Kidney tubule cell (primary cell): ENCODE measurements around the gene TOR2A.

ENCODE experiments used
- DNase-seq: peaks from one replicate; pipeline ENCODE4 v3.0.0-alpha.2; 2018; ENCODE audit warnings: low spot score

Gene TOR2A

DNA sequence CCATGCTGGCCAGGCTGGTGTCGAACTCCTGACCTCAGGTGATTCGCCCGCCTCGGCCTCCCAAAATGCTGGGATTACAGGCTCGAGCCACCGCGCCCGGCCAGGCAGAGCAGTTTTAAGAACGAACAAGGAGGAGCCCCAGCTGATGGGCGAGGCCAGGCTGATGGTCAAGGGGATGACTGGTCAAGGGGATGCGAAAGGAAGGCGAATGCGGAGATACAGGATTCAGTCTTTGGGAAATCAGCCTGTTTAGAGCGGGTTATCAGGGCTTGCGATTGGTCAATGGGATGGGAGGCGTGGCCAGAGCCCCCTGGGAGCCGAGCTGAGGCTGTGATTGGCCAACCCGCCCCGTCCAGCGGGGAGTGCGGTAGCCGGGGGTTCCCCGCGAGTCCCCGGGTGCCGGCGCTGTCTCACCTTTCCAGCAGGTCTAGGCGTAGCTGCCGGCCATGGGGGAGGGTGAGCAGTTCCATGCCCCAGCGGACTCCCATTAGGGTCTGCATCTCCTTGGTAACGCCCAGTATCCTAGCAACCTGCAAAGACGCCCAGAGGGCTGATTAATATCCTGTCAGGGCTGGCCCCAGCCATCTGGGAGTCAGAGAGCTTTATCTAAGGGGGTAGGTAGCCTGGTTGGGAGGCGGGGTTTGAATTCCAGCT lies 7.5 kb upstream of the TOR2A start:
- DNase-seq: peak; percentile 78

- DNase-seq: peak; percentile 43
Measured at GRCh38 chr9:127741831-127742434, 6.8 kb upstream of the TOR2A start.

- DNase-seq: no peak
Measured at GRCh38 chr9:127739614-127740330, 4.7 kb upstream of the TOR2A start.

GRCh38 chr9:127738666-127739065 lies 3.6 kb upstream of the TOR2A start:
- DNase-seq: no peak

DNA sequence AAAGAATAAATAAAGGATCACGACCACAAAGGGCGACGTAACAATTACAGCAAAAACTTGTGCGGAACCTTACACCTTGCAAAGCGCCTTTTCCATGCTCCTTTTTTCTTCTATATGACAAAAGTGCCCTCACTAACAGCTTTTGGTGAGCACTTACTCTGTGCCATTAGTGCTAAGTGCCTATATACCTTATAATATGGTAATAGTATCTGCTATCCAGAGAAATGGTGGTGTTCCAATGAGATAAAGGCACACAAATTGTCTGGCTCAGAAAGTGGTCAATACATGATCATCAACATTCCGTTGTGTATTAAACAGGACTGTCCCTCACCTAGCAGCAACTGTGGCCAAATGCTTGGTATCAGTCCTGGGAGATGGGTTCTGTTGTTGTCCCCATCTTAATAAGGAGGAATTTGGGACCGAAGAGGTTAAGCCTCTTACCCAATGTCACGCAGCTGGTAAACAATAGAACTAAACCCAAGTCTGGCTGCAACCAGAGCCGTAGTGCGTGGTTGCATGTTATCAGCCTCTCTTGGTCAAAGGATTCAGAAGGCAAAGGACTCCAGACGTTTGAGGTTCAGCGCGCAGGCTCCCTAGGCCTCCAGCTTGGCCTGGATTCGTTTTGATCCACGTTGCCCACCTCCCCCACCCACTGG lies 564 bp upstream of the TOR2A start:
- no peak for DNase-seq

DNA sequence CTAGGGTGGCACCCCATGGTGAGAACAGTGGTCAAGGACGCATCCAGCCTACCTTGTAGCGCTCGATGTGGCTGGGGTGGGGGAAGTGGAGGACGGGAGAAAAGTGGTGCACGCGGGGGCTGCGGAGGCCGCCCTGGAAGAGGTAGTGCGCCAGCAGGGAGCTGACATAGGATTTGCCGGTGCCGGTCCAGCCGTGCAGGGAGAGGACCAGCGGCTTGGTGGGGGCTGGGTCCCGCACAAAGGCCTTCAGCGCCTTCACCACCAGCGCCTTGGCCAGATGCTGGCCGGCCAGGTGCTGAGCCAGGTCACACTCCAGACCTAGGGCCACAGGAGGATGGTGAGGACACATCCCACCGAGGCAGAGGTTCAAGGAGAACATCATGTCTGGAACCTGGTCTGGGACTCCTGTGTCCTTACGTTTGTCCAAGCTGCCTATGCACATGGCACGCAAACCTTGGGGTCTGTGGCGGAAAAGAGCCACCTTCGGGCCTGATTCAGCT lies 797 bp downstream of the TOR2A start:
- DNase-seq: no peak

DNA sequence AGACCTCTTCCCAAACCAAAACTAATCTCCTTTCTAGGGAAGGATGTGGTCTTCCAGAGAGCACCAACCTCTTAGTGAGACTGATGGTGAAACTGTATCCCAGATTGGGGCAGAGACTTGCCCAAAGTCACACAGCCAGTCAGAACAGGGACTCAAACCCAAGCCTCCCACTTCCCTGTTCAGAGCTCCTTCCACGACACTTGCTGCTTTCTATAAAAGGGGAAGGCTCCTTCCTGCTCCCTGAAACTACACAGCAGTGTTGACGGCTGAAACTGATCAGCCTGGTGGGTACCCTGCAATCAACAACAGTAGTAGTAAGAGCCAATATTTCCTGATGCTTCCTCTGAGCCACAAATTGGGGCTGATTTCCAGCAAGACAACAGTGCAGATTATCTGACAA lies 1.5 kb downstream of the TOR2A start:
- no peak for DNase-seq

- DNase-seq: no peak
Measured at GRCh38 chr9:127732444-127732843, 2.6 kb downstream of the TOR2A start.

DNA sequence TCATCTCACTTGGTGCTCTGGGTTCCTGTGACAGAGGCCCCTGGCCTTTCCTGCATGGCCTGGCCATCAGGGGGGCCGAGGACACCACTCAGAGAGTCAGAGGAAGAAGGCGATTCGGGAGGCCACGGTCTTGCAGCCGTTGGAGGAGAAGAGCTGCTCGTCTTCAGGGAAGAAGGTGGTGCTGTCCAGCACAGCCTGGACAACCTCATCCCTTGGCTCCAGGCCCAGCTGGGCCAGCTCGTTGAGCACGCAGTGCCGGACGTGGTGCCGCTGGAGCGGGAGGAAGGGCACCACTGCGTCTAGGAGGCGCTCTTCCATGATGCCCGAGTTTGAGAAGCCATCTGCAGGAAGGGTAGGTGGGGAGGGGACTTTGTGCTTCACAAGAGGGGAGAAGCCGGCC lies 3.2 kb downstream of the TOR2A start:
- no peak for DNase-seq

- DNase-seq: no peak
Measured at GRCh38 chr9:127730799-127731410, 4.2 kb downstream of the TOR2A start.

- DNase-seq: no peak
Measured at GRCh38 chr9:127730262-127730661, 4.8 kb downstream of the TOR2A start.

GRCh38 chr9:127729522-127730256 lies 5.4 kb downstream of the TOR2A start:
- DNase-seq: no peak

DNA sequence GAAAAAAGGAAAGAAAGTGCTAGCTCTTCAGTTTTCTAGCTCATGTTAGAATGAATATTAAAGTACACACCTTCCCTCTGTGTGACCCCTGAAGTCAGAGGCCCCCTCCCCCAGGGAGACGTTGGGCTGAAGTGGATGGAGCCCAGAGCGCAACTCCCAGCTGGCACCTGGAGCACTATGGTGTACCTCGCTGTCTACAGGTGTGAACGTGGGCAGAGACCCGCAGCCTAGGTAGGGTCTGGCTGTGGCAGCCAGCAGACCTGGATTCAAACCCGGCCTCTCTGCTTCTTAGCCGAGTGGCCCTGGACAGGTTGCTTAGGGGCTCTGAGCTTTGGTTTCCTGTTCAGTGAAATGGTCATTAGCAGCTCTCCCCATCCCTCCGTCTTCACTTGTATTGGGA lies 6.3 kb downstream of the TOR2A start:
- DNase-seq: no peak

GRCh38 chr9:127726871-127727270 lies 8.2 kb downstream of the TOR2A start:
- DNase-seq: no peak

- no peak for DNase-seq
Measured at GRCh38 chr9:127724012-127724411, 11.1 kb downstream of the TOR2A start.

DNA sequence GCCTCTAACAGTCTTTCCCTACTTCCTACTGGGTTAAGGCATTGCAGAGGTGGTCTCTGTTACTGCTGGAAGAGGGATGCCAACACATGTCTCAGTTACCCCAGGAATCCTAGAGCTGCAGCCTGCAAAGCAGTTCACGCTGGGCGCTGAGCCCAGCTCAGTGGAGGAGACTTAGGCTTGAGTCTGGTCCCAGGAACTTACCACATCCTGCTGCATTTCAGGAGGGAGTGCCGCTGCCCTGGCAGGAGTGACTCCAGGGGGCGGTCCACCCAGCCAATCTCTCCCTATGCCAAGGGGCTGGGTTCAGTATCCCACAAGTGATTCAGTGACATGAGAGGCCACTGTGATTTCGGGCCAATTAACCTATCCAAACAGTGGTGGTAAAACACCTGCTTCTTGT lies 11.7 kb downstream of the TOR2A start:
- peak; percentile 34 for DNase-seq

DNA sequence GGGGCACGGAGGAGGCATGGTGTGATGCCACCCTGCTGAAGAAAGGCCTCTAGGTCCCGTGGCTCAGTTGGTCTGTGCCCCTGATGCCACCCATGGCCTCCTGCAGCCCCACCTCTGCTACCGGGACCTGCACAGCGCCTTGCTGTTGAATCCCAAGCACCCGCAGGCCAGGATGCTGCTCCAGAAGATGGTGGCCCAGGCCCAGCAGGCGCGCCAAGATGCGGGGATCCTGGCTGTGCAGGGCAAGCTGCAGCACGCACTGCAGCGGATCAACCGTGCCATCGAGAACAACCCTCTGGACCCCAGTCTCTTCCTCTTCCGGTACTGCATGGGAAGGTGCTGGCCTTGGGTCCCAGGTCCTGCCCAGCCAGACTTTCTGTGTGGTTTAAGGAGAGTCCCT lies 12.1 kb downstream of the TOR2A start:
- no peak for DNase-seq

DNA sequence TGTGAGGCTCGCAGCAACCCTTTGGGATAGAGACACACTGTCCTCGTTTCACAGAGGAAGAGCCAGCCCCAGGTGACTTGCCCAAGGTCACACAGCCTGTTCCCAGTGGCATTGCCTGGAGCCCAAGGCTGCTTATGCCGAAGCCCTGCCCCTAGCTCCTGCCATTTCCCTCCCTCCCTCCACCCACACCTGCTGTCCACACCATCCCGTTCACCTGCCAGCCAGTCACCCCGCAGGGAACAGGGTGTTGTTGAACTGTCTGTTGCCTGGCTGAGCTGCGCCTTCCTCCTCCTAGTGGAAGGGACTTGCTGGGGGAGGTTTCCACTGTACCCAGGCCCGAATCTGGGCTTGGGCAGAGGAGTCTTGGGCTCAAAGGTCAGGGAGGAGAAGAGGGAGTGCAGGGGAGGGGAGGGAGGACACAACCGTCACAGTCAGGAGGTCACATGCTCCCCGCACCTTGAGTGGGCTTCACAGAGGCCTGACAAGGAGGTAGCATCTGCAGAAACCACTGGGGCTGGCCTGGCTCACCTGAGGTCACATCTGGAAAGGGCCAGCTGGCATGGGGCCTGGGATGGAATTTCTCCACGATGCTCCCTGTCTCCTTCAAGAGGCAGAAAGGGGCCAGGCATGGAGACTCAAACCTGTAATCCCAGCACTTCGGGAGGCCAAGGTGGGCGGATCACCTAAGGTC lies 12.9 kb downstream of the TOR2A start:
- no peak for DNase-seq

DNA sequence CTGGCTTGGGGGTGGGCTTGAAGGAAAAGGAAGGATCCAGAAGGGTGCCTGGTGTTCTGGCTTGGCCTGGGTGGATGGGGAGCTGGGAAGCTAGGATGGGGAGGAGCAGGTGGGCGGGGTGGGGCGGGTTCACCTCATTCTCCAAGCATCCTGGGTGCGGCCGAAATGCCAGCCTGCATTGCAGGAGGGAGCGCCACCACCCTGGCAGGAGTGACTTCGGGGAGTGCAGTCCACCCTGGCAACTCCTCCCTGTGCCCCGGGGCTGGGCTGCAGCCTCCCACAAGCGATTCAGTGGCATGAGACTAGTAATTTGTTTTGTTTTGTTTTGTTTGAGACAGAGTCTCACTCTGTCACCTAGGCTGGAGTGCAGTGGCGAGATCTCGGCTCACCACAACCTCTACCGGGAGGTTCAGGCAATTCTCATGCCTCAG lies 13.7 kb downstream of the TOR2A start:
- DNase-seq: peak; percentile 44

GRCh38 chr9:127720865-127721227 lies 14.2 kb downstream of the TOR2A start:
- no peak for DNase-seq
